Measurements from ENCODE around the gene CUEDC2. TPM values are rescaled to one million over a fixed set of nuclear protein-coding genes. Genes with fewer than 3 reads are reported as not detected.

The CUEDC2 gene
- total RNA-seq, 1 donor from 2014 or later: 42.4 TPM

- no peak for DNase-seq (ENCODE audit: low spot score)
Measured at GRCh38 chr10:102398172-102399020, 34.0 kb downstream of the CUEDC2 start.

- no peak for DNase-seq (ENCODE audit: low spot score)
Measured at GRCh38 chr10:102397222-102398171, 34.9 kb downstream of the CUEDC2 start.

GRCh38 chr10:102396730-102397151, 35.6 kb downstream of the CUEDC2 start:
- no peak for DNase-seq (ENCODE audit: low spot score)

GRCh38 chr10:102396317-102396650, 36.1 kb downstream of the CUEDC2 start:
- DNase-seq (ENCODE audit: low spot score): no peak

GRCh38 chr10:102395400-102396316, 36.7 kb downstream of the CUEDC2 start, which contains the start of gene NFKB2:
TSS of gene NFKB2 (plus strand) at chr10:102395705. CDS start at chr10:102395960, 255 bp downstream.
- DNase-seq (ENCODE audit: low spot score): peak; percentile 95

GRCh38 chr10:102394801-102395399, 37.5 kb downstream of the CUEDC2 start:
- no peak for DNase-seq (ENCODE audit: low spot score)

GRCh38 chr10:102394079-102394800, 38.1 kb downstream of the CUEDC2 start:
- DNase-seq (ENCODE audit: low spot score): peak; percentile 99

- no peak for DNase-seq (ENCODE audit: low spot score)
Measured at GRCh38 chr10:102393411-102394078, 38.8 kb downstream of the CUEDC2 start.

GRCh38 chr10:102392306-102392705, 40.1 kb downstream of the CUEDC2 start:
- DNase-seq (ENCODE audit: low spot score): no peak

- no peak for DNase-seq (ENCODE audit: low spot score)
Measured at GRCh38 chr10:102389894-102390293, 42.5 kb downstream of the CUEDC2 start.

- DNase-seq (ENCODE audit: low spot score): no peak
Measured at GRCh38 chr10:102384606-102385429, 47.6 kb downstream of the CUEDC2 start.

- no peak for DNase-seq (ENCODE audit: low spot score)
Measured at GRCh38 chr10:102384053-102384452, 48.3 kb downstream of the CUEDC2 start.

- DNase-seq (ENCODE audit: low spot score): no peak
Measured at GRCh38 chr10:102382871-102383270, 49.5 kb downstream of the CUEDC2 start.

GRCh38 chr10:102381983-102382382, 50.4 kb downstream of the CUEDC2 start:
- no peak for DNase-seq (ENCODE audit: low spot score)

GRCh38 chr10:102379383-102379782, 53.0 kb downstream of the CUEDC2 start:
- no peak for DNase-seq (ENCODE audit: low spot score)

GRCh38 chr10:102376901-102377300, 55.5 kb downstream of the CUEDC2 start:
- DNase-seq (ENCODE audit: low spot score): no peak

- DNase-seq (ENCODE audit: low spot score): no peak
Measured at GRCh38 chr10:102375867-102376266, 56.5 kb downstream of the CUEDC2 start.

- DNase-seq (ENCODE audit: low spot score): no peak
Measured at GRCh38 chr10:102375250-102375649, 57.1 kb downstream of the CUEDC2 start.
